ENCODE data around the gene PCYOX1L. TPM values are rescaled to one million over a fixed set of nuclear protein-coding genes. Genes with fewer than 3 reads are reported as not detected.
A peak's percentile ranks its signal among the peaks of the same experiment; 100 is the strongest.

Gene PCYOX1L
- total and polyA plus RNA-seq, 9 of the 15 experiments (the other 6 are each of a cell fraction or from before 2014, with no cell fraction given) = 2.3 to 17.9 (median 6.0) TPM

DNA sequence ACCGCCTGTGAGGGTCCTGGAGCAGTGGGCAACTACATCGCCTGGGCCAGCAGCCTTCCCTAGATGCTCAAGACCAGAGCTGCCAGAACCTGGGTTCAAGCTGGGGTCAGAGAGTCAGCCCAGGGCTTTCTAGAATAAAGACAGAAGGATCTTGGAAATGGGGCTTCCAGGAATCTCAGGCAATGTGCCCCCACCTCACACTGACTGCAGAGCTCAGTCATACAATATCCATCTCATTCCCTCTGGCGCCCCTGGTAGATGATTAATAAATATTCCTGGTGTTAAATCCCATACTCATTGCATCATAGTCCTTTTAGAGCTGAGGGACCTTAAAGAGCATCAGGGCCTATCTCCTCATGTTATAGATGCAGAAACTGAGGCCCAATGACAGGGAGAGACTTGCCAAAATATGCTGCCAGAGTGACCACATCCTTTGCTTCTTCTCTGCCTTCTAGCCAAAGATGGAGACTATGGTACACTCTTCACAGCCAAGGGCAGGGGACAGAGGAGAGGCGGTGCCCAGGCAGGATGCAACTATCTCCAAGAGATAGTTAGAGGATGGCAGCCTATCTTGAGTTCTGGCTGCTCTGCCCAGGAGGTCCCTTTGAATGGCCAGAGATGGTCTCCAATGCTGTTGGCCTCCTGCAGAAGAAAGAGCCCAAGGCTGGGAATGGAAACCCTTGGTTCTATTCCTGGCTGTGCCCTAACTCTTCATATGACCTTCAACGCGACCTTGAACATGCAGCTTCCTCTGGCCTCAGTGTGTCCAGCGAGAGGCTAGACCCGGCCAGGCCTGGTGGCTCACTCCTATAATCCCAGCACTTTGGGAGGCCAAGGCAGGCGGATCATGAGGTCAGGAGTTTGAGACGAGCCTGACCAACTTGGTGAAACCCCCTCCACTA lies 57.5 kb downstream of the PCYOX1L start:
- BruUV-seq (replicated peaks) = no TSS peak
- peaks cover 3 to 4% of the 10 kb centered on the region in 2 experiments; a peak in 4 of 5 replicates for H3K4me1 ChIP-seq (replicated peaks in 1 of 2; ENCODE audit: control insufficient read depth in 2 of 2, insufficient read depth in 2 of 2, low read length in 2 of 2)

More for the DNA sequence above, 57.5 kb downstream of the PCYOX1L start:
- FAIRE-seq (no peak), DNase-seq (ENCODE audit: extremely low read depth in 1 of 4, low spot score in 3 of 4) (no peak), ATAC-seq (no peak)
- H3K9me3 ChIP-seq (replicated peaks; ENCODE audit: control insufficient read depth, insufficient read depth, low read depth, low read length) = no peaks in the 10 kb centered on the region
- no peaks in the 10 kb centered on the region for H4K20me1 ChIP-seq (replicated peaks; ENCODE audit: control insufficient read depth, insufficient read depth, low read length)
- intact Hi-C loops (cut with micrococcal nuclease) = no loop called here
- H3K9me1 ChIP-seq (ENCODE audit: control insufficient read depth, insufficient read depth, low read length) = no peaks in the 10 kb centered on the region
- ChIA-PET CTCF (ENCODE audit: low intra/inter-chr PET ratio) (no interaction called here), POLR2A (interaction anchor here (0.6 to 2.2 kb wide), 4 partner anchors 8 to 33 kb away, joined by 3 to 7 read pairs (median 3); no protein-coding TSS in a partner anchor)
- no peaks in the 10 kb centered on the region for H3K79me2 ChIP-seq (ENCODE audit: control insufficient read depth, insufficient read depth, low read length)
- H3K9ac ChIP-seq (ENCODE audit: insufficient read depth in 1 of 2, low read depth in 2 of 2, low read length in 2 of 2) = no peak overlapping the region
- TF ChIP-seq FOXJ3 (CRISPR knock-in tag; IDR thresholded peaks at IDR 0.05) (no peak), ESRRA (IDR thresholded peaks at IDR 0.05; ENCODE audit: borderline replicate concordance, low read depth) (peak; percentile 64), ZC3H4 (CRISPR knock-in tag; IDR thresholded peaks at IDR 0.05; ENCODE audit: borderline replicate concordance) (no peak), POLR2AphosphoS5 (IDR thresholded peaks at IDR 0.05; ENCODE audit: control insufficient read depth, insufficient read depth, low read depth, low read length) (no peak)
- TF ChIP-seq, protein P1, sequence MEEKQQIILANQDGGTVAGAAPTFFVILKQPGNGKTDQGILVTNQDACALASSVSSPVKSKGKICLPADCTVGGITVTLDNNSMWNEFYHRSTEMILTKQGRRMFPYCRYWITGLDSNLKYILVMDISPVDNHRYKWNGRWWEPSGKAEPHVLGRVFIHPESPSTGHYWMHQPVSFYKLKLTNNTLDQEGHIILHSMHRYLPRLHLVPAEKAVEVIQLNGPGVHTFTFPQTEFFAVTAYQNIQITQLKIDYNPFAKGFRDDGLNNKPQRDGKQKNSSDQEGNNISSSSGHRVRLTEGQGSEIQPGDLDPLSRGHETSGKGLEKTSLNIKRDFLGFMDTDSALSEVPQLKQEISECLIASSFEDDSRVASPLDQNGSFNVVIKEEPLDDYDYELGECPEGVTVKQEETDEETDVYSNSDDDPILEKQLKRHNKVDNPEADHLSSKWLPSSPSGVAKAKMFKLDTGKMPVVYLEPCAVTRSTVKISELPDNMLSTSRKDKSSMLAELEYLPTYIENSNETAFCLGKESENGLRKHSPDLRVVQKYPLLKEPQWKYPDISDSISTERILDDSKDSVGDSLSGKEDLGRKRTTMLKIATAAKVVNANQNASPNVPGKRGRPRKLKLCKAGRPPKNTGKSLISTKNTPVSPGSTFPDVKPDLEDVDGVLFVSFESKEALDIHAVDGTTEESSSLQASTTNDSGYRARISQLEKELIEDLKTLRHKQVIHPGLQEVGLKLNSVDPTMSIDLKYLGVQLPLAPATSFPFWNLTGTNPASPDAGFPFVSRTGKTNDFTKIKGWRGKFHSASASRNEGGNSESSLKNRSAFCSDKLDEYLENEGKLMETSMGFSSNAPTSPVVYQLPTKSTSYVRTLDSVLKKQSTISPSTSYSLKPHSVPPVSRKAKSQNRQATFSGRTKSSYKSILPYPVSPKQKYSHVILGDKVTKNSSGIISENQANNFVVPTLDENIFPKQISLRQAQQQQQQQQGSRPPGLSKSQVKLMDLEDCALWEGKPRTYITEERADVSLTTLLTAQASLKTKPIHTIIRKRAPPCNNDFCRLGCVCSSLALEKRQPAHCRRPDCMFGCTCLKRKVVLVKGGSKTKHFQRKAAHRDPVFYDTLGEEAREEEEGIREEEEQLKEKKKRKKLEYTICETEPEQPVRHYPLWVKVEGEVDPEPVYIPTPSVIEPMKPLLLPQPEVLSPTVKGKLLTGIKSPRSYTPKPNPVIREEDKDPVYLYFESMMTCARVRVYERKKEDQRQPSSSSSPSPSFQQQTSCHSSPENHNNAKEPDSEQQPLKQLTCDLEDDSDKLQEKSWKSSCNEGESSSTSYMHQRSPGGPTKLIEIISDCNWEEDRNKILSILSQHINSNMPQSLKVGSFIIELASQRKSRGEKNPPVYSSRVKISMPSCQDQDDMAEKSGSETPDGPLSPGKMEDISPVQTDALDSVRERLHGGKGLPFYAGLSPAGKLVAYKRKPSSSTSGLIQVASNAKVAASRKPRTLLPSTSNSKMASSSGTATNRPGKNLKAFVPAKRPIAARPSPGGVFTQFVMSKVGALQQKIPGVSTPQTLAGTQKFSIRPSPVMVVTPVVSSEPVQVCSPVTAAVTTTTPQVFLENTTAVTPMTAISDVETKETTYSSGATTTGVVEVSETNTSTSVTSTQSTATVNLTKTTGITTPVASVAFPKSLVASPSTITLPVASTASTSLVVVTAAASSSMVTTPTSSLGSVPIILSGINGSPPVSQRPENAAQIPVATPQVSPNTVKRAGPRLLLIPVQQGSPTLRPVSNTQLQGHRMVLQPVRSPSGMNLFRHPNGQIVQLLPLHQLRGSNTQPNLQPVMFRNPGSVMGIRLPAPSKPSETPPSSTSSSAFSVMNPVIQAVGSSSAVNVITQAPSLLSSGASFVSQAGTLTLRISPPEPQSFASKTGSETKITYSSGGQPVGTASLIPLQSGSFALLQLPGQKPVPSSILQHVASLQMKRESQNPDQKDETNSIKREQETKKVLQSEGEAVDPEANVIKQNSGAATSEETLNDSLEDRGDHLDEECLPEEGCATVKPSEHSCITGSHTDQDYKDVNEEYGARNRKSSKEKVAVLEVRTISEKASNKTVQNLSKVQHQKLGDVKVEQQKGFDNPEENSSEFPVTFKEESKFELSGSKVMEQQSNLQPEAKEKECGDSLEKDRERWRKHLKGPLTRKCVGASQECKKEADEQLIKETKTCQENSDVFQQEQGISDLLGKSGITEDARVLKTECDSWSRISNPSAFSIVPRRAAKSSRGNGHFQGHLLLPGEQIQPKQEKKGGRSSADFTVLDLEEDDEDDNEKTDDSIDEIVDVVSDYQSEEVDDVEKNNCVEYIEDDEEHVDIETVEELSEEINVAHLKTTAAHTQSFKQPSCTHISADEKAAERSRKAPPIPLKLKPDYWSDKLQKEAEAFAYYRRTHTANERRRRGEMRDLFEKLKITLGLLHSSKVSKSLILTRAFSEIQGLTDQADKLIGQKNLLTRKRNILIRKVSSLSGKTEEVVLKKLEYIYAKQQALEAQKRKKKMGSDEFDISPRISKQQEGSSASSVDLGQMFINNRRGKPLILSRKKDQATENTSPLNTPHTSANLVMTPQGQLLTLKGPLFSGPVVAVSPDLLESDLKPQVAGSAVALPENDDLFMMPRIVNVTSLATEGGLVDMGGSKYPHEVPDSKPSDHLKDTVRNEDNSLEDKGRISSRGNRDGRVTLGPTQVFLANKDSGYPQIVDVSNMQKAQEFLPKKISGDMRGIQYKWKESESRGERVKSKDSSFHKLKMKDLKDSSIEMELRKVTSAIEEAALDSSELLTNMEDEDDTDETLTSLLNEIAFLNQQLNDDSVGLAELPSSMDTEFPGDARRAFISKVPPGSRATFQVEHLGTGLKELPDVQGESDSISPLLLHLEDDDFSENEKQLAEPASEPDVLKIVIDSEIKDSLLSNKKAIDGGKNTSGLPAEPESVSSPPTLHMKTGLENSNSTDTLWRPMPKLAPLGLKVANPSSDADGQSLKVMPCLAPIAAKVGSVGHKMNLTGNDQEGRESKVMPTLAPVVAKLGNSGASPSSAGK (IDR thresholded peaks at IDR 0.05) = no peak
- WGBS (ENCODE audit: insufficient coverage, low coverage, missing lambda C conversion rate) = 32% methylated on average over 10 of the region's 10 CpGs
- no peak overlapping the region for H3K4me3 ChIP-seq
- no peak overlapping the region for H3K27ac ChIP-seq (ENCODE audit: extremely low read depth, low read depth, low read length)
- no peaks in the 10 kb centered on the region for H3K27me3 ChIP-seq (ENCODE audit: control insufficient read depth in 2 of 2, insufficient read depth in 2 of 2, low read length in 2 of 2)
- in situ Hi-C loops (cut with MboI) = no loop called here
- no peak overlapping the region for H2AFZ ChIP-seq (ENCODE audit: low read depth, low read length)
- H3K36me3 ChIP-seq (ENCODE audit: control insufficient read depth, insufficient read depth, low read length) = no peaks in the 10 kb centered on the region
- no peak overlapping the region for H3K4me2 ChIP-seq (ENCODE audit: insufficient read depth, low read length)

Measured in K562 (cell line).